Colonic mucosa (tissue), 4 donors: ENCODE results near the gene SH3TC1. TPM values are rescaled to one million over a fixed set of nuclear protein-coding genes. Genes with fewer than 3 reads are reported as not detected.

Experiments used
- DNase-seq: peaks from one replicate; pipeline ENCODE4 v3.0.0-alpha.2; 2020
- H3K27ac ChIP-seq: fragments of 200-600 bp; one replicate; pipeline ENCODE4 v1.8.0; 2021
- H3K27me3 ChIP-seq: fragments of 200-600 bp; one replicate; pipeline ENCODE4 v1.8.0; 2021
- H3K36me3 ChIP-seq: fragments of 200-600 bp; one replicate; pipeline ENCODE4 v1.8.0; 2021
- H3K4me1 ChIP-seq: fragments of 200-600 bp; one replicate; pipeline ENCODE4 v1.8.0; 2021; ENCODE audit warnings: mild to moderate bottlenecking
- H3K4me3 ChIP-seq: fragments of 200-600 bp; one replicate; pipeline ENCODE4 v1.8.0; 2021
- H3K9ac ChIP-seq, 2 donors: one replicate each; pipeline ENCODE4 v1.7.0; 2013; ENCODE audit warnings: control low read depth in 2 of 2, low read depth in 2 of 2, low read length in 2 of 2
- H3K9me3 ChIP-seq: fragments of 200-600 bp; one replicate; pipeline ENCODE4 v1.8.0; 2021
- CTCF ChIP-seq: fragments of 200-600 bp; IDR thresholded peaks from one replicate; pipeline ENCODE4 v1.8.0; 2022; ENCODE audit warnings: antibody characterized with exemption, mild to moderate bottlenecking
- intact Hi-C: fragments of 100-400 bp; cut with DNase I; formaldehyde crosslinking; loops from one replicate; pipeline ENCODE4 v1.14.1; 2022
- total RNA-seq, 2 donors: library from RNA; stranded (reverse); fragmentation: NEBNext Ultra II Directional in 1 of 2; extraction: Animal tissue kit (Norgen Biotek cat#: 25700) in 1 of 2; gene quantifications; one replicate each; pipeline ENCODE4 v1.2.1, GENCODE V29; 2021
- donor health status: healthy.
- donor health status: DM: no; HTN: no; CAD: no.
- donor health status: DM: no; HTN: no; CAD: no.

The SH3TC1 gene
- total RNA-seq, 2 donors from 2014 or later = 10.8 to 22.5 TPM

GRCh38 chr4:8244931-8245460 is 45.9 kb downstream of the SH3TC1 start:
- H3K4me3 ChIP-seq = no peak overlapping the region
- TF ChIP-seq CTCF = no peak
- DNase-seq = no peak

GRCh38 chr4:8245884-8246833 is 47.1 kb downstream of the SH3TC1 start:
- DNase-seq = no peak

More at GRCh38 chr4:8244931-8245460, 45.9 kb downstream of the SH3TC1 start:
- Histone ChIP-seq H3K36me3 (no peaks in the 10 kb centered on the region), H3K9ac (no peak overlapping the region), H3K4me1 (no peaks in the 10 kb centered on the region), H3K27ac (no peak overlapping the region), H3K9me3 (no peaks in the 10 kb centered on the region), H3K27me3 (no peaks in the 10 kb centered on the region)
- intact Hi-C loops = loop anchor here (5.0 kb wide), 1 partner anchor 157 kb away; no protein-coding TSS in a partner anchor

GRCh38 chr4:8247047-8247930 is 48.2 kb downstream of the SH3TC1 start:
- DNase-seq = no peak
- no peak for TF ChIP-seq CTCF
- no peaks in the 10 kb centered on the region for H3K36me3 ChIP-seq
- no peak overlapping the region for H3K27ac ChIP-seq
- H3K9ac ChIP-seq = no peak overlapping the region
- H3K4me3 ChIP-seq = no peak overlapping the region
- intact Hi-C loops = no loop called here
- H3K4me1 ChIP-seq = no peaks in the 10 kb centered on the region
- H3K27me3 ChIP-seq = no peaks in the 10 kb centered on the region
- H3K9me3 ChIP-seq = no peaks in the 10 kb centered on the region

More at GRCh38 chr4:8245884-8246833, 47.1 kb downstream of the SH3TC1 start:
- Histone ChIP-seq H3K36me3 (no peaks in the 10 kb centered on the region), H3K9me3 (no peaks in the 10 kb centered on the region), H3K27ac (no peak overlapping the region), H3K4me3 (no peak overlapping the region), H3K27me3 (no peaks in the 10 kb centered on the region), H3K9ac (no peak overlapping the region), H3K4me1 (no peaks in the 10 kb centered on the region)
- TF ChIP-seq CTCF = no peak
- intact Hi-C loops = no loop called here

- Histone ChIP-seq H3K9me3 (no peaks in the 10 kb centered on the region), H3K36me3 (no peaks in the 10 kb centered on the region), H3K4me3 (no peak overlapping the region), H3K9ac (no peak overlapping the region), H3K4me1 (no peaks in the 10 kb centered on the region), H3K27ac (no peak overlapping the region), H3K27me3 (no peaks in the 10 kb centered on the region)
- intact Hi-C loops = no loop called here
- TF ChIP-seq CTCF = no peak
- DNase-seq = no peak
Observed at GRCh38 chr4:8248091-8248490, 49.0 kb downstream of the SH3TC1 start.

- DNase-seq = no peak
- no peaks in the 10 kb centered on the region for H3K27me3 ChIP-seq
- H3K9me3 ChIP-seq = no peaks in the 10 kb centered on the region
- H3K27ac ChIP-seq = no peak overlapping the region
- no peaks in the 10 kb centered on the region for H3K36me3 ChIP-seq
- TF ChIP-seq CTCF = no peak
- H3K4me3 ChIP-seq = no peak overlapping the region
- no peaks in the 10 kb centered on the region for H3K4me1 ChIP-seq
- no peak overlapping the region for H3K9ac ChIP-seq
- intact Hi-C loops = no loop called here
Observed at GRCh38 chr4:8250227-8250626, 51.1 kb downstream of the SH3TC1 start.
